Neural progenitor cell (in vitro differentiated cells): ENCODE data around the gene CPXM1. TPM values are rescaled to one million over a fixed set of nuclear protein-coding genes. Genes with fewer than 3 reads are reported as not detected.

Source experiments
- DNase-seq: peaks from one replicate; pipeline ENCODE4 v3.0.0-alpha.2; 2016; ENCODE audit warnings: low spot score
- H2AFZ ChIP-seq: fragments of 200-600 bp; sonication (generic); replicated peaks from 2 replicates; pipeline ENCODE4 v1.6.1; 2016; ENCODE audit warnings: antibody characterized with exemption
- H3F3A ChIP-seq: fragments of 200-600 bp; sonication (generic); 2 replicates; pipeline ENCODE4 v1.6.1; 2016; ENCODE audit warnings: antibody characterized with exemption, low read depth
- H3K27ac ChIP-seq: fragments of 200-600 bp; sonication (generic); 2 replicates; pipeline ENCODE4 v1.5.1; 2016; ENCODE audit warnings: mild to moderate bottlenecking
- H3K27me3 ChIP-seq: fragments of 200-600 bp; sonication (generic); 2 replicates; pipeline ENCODE4 v1.6.1; 2016; ENCODE audit warnings: mild to moderate bottlenecking, moderate library complexity
- H3K36me3 ChIP-seq: fragments of 200-600 bp; sonication (generic); 2 replicates; pipeline ENCODE4 v1.5.1; 2016
- H3K4me1 ChIP-seq: fragments of 200-600 bp; sonication (generic); 2 replicates; pipeline ENCODE4 v1.6.1; 2016; ENCODE audit warnings: mixed run types
- H3K4me2 ChIP-seq: fragments of 200-600 bp; sonication (generic); 2 replicates; pipeline ENCODE4 v1.6.1; 2016
- H3K4me3 ChIP-seq: fragments of 200-600 bp; sonication (generic); 2 replicates; pipeline ENCODE4 v1.5.1; 2016
- H3K79me2 ChIP-seq: fragments of 200-600 bp; sonication (generic); 2 replicates; pipeline ENCODE4 v1.6.1; 2016; ENCODE audit warnings: low read depth
- H3K9ac ChIP-seq: fragments of 200-600 bp; sonication (generic); 2 replicates; pipeline ENCODE4 v1.6.1; 2016
- H3K9me3 ChIP-seq: fragments of 200-600 bp; sonication (generic); 2 replicates; pipeline ENCODE4 v1.5.1; 2016; ENCODE audit warnings: low read depth
- H4K20me1 ChIP-seq: fragments of 200-600 bp; sonication (generic); 2 replicates; pipeline ENCODE4 v1.6.1; 2016; ENCODE audit warnings: low read depth
- H3K27ac Mint-ChIP-seq: 3 replicates; pipeline ENCODE4 v1.8.0; 2021; ENCODE audit warnings: mixed read lengths
- H3K27me3 Mint-ChIP-seq: 2 replicates; pipeline ENCODE4 v1.8.0; 2022; ENCODE audit warnings: low read depth, mild to moderate bottlenecking, inconsistent platforms, moderate library complexity, mixed read lengths; ENCODE audit not compliant: insufficient read depth
- H3K36me3 Mint-ChIP-seq: 3 replicates; pipeline ENCODE4 v1.8.0; 2021; ENCODE audit warnings: mixed read lengths
- H3K4me1 Mint-ChIP-seq: 3 replicates; pipeline ENCODE4 v1.8.0; 2021; ENCODE audit warnings: mixed read lengths
- H3K4me3 Mint-ChIP-seq: 3 replicates; pipeline ENCODE4 v1.8.0; 2021; ENCODE audit warnings: mild to moderate bottlenecking, moderate library complexity, mixed read lengths
- H3K9me3 Mint-ChIP-seq: 3 replicates; pipeline ENCODE4 v1.8.0; 2020; ENCODE audit warnings: mixed read lengths
- EZH2 ChIP-seq: fragments of 200-600 bp; sonication (generic); IDR thresholded peaks from 2 replicates; pipeline ENCODE4 v1.6.1; 2017; ENCODE audit warnings: antibody characterized with exemption, mild to moderate bottlenecking, moderate library complexity
- EZH2phosphoT487 ChIP-seq: fragments of 200-600 bp; sonication (generic); IDR thresholded peaks from 2 replicates; pipeline ENCODE4 v1.6.1; 2017; ENCODE audit warnings: antibody characterized with exemption
- total RNA-seq: library from RNA; depleted of rRNA; stranded (reverse); fragments of >200 nt; gene quantifications from 2 replicates; pipeline ENCODE4 v1.2.3, GENCODE V29; 2015; ENCODE audit warnings: low replicate concordance
- TF ChIP-seq, protein P1 (sequence below): fragments of 200-600 bp; sonication (generic); IDR thresholded peaks from 2 replicates; pipeline ENCODE4 v1.5.1; 2017; ENCODE audit warnings: antibody characterized with exemption, mild to moderate bottlenecking

Gene CPXM1
- total RNA-seq, 1 donor from 2014 or later: 76.3 TPM

DNA sequence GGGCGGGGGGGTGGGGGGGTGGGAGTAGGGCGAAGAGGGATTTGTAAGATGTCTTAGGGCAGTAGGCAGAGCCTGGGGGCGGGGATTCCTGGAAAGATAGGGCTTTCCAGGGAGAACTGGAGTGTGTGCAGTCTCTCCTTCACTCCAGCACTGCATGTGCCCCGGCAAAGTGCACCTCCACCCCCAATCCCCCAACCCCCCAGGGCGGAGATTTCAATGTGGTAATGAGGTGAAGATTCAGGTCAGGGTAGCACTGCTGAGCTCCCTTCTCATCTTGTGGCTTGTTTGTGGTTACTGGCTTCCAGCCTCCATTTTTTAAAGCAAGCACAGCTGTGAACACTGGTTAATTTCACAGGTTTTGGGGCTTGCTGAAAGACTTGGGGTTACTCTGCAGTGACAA is 21.6 kb upstream of the CPXM1 start:
- Histone ChIP-seq H3K36me3 (no peaks in the 10 kb centered on the region), H3K9ac (no peak overlapping the region), H3F3A (peaks cover 19% of the 10 kb centered on the region), H3K4me2 (no peak overlapping the region), H4K20me1 (no peaks in the 10 kb centered on the region), H3K79me2 (no peaks in the 10 kb centered on the region), H3K9me3 (no peaks in the 10 kb centered on the region), H2AFZ (peak overlapping the region; percentile 44), H3K4me1 (peaks cover 20% of the 10 kb centered on the region), H3K4me3 (no peak overlapping the region), H3K27ac (no peak overlapping the region), H3K27me3 (peaks cover 56% of the 10 kb centered on the region)
- Mint-ChIP-seq H3K4me1 (peaks cover 16% of the 10 kb centered on the region), H3K27ac (no peak overlapping the region), H3K9me3 (peaks cover 9% of the 10 kb centered on the region), H3K36me3 (no peaks in the 10 kb centered on the region), H3K27me3 (peaks cover 14% of the 10 kb centered on the region), H3K4me3 (no peak overlapping the region)
- TF ChIP-seq, protein P1, sequence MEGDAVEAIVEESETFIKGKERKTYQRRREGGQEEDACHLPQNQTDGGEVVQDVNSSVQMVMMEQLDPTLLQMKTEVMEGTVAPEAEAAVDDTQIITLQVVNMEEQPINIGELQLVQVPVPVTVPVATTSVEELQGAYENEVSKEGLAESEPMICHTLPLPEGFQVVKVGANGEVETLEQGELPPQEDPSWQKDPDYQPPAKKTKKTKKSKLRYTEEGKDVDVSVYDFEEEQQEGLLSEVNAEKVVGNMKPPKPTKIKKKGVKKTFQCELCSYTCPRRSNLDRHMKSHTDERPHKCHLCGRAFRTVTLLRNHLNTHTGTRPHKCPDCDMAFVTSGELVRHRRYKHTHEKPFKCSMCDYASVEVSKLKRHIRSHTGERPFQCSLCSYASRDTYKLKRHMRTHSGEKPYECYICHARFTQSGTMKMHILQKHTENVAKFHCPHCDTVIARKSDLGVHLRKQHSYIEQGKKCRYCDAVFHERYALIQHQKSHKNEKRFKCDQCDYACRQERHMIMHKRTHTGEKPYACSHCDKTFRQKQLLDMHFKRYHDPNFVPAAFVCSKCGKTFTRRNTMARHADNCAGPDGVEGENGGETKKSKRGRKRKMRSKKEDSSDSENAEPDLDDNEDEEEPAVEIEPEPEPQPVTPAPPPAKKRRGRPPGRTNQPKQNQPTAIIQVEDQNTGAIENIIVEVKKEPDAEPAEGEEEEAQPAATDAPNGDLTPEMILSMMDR: no peak
- TF ChIP-seq EZH2phosphoT487 (no peak), EZH2 (no peak)
- DNase-seq: peak; percentile 26

DNA sequence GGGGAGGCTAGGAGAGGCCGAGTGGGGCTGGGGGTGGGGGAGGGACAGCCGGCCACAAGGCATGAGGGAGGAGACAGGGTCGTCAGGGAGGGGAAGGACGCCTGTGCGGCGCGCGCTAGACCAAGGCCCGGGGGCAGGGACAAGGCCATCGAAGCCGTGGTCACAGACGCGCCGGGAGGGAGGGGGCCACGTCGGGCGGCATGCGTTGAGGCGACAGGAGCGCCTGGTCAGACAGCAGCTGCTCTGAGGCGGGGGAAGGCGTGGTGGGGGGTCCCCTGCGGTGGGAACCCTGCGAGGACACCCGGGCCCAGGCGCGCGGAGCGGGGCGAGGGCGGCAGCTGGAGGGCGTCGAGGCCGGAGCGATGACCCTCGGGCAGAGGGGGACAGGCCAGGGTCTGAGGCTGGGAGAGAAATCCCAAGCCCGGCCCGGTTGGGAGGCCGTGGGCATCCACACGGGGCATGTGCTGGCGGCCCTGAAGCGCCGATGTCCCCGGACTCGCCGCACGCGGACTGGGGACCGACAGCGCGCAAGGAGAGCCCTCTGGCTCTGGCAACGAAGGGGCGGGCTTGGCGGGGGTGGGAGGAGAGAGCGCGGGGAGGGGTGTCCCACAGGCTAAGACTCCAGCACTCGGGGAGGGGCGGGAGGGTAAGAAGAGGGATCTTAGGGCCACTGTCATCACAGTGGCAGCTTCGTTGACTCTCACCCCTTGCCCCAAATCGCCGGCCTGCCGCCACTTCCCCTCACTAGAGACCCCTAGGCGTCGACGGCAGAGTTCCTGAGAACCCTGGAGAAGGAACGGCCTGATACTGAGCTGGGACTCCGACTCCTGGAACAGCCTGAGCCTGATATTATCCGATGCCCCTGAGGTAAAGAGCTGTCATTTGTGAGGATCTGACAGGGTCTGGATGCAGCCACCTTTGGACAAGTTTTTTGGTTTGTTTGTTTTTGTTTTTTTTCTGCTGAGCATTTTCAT is 20.8 kb upstream of the CPXM1 start:
- H3K4me1 Mint-ChIP-seq: peaks cover 16% of the 10 kb centered on the region
- H2AFZ ChIP-seq: peak overlapping the region; percentile 73
- H3K27me3 ChIP-seq: peaks cover 47% of the 10 kb centered on the region
- TF ChIP-seq, protein P1: peak; percentile 1
- TF ChIP-seq EZH2phosphoT487: peak; percentile 63
- TF ChIP-seq EZH2: peak; percentile 77
- no peak overlapping the region for H3K27ac ChIP-seq
- DNase-seq: peak; percentile 61
- peaks cover 14% of the 10 kb centered on the region for H3K27me3 Mint-ChIP-seq
- H3K79me2 ChIP-seq: no peaks in the 10 kb centered on the region
- no peaks in the 10 kb centered on the region for H4K20me1 ChIP-seq
- peak overlapping the region; percentile 48 for H3K4me2 ChIP-seq
- peak overlapping the region; percentile 22 for H3K4me3 Mint-ChIP-seq
- peaks cover 9% of the 10 kb centered on the region for H3K9me3 Mint-ChIP-seq
- H3F3A ChIP-seq: peaks cover 19% of the 10 kb centered on the region
- H3K27ac Mint-ChIP-seq: peak overlapping the region; percentile 30
- peaks cover 20% of the 10 kb centered on the region for H3K4me1 ChIP-seq
- H3K36me3 Mint-ChIP-seq: no peaks in the 10 kb centered on the region
- H3K4me3 ChIP-seq: peak overlapping the region; percentile 25
- H3K9ac ChIP-seq: no peak overlapping the region
- no peaks in the 10 kb centered on the region for H3K9me3 ChIP-seq
- H3K36me3 ChIP-seq: no peaks in the 10 kb centered on the region

DNA sequence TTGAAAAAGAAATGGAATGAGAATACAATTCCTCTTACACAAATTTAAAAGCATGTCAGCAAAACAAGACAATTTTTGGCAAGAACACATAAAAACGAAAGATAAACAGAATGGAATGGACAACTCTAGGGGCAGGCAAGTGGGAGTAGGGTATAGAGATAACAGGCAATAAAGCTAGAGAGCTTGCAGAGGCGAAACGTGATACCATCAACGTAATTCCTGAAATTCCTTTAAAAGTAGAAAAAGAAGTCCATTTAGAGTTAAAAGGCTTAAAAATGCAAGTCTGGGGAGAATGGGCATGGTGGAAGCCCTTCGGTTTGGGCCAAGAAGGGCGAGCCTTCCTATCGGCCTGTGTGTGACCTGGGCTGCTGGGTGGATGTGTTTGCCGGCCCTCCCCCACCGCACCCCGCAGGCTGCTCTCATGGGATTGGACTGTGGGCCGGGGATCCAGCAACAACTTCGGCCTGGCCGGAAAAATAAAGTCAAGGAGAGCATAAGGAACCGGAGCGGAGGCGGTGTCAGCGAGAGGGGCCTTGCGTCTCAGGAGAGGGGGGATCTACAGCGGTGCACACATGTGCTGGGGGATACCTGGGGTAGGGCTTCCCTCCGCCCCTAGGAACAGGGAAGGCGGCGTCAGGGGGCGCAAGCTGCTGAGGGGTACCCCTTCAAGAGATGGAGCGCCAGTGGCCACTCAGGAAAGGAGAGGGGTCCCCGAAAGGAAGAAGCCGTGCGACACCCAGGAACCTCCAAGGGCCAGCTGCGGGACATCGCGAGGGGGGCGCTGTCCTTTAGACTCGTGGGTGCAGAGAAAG is 19.9 kb upstream of the CPXM1 start:
- peaks cover 17% of the 10 kb centered on the region for H3K27me3 Mint-ChIP-seq
- Histone ChIP-seq H3K4me3 (peak overlapping the region; percentile 25), H3K27me3 (peaks cover 40% of the 10 kb centered on the region), H3K9me3 (no peaks in the 10 kb centered on the region), H3K79me2 (no peaks in the 10 kb centered on the region), H2AFZ (peak overlapping the region; percentile 73), H3K4me1 (peaks cover 17% of the 10 kb centered on the region), H3K9ac (no peak overlapping the region), H3K36me3 (no peaks in the 10 kb centered on the region), H4K20me1 (no peaks in the 10 kb centered on the region), H3K27ac (no peak overlapping the region), H3K4me2 (peak overlapping the region; percentile 48), H3F3A (peaks cover 19% of the 10 kb centered on the region)
- no peaks in the 10 kb centered on the region for H3K36me3 Mint-ChIP-seq
- peaks cover 9% of the 10 kb centered on the region for H3K9me3 Mint-ChIP-seq
- H3K27ac Mint-ChIP-seq: peak overlapping the region; percentile 8
- TF ChIP-seq, protein P1: peak; percentile 6
- TF ChIP-seq EZH2phosphoT487 (peak; percentile 66), EZH2 (no peak)
- H3K4me3 Mint-ChIP-seq: peak overlapping the region; percentile 17
- H3K4me1 Mint-ChIP-seq: peaks cover 13% of the 10 kb centered on the region
- DNase-seq: peak; percentile 43
